PC-9 (cell line): ENCODE measurements around the gene WDR59. TPM values are rescaled to one million over a fixed set of nuclear protein-coding genes. Genes with fewer than 3 reads are reported as not detected.

Experiments
- BruUV-seq: library from RNA; stranded (reverse); fragments of 400-500 nt; replicated peaks from 2 replicates; lab custom pipeline; 2021; lab: Mats Ljungman, UMichigan
- CTCF ChIA-PET: fragments of 300-600 bp; sonication (Branson Sonifier 250); formaldehyde crosslinking; loops from one replicate; lab custom pipeline; 2022; ENCODE audit warnings: antibody characterized with exemption; lab: Charles Lee
- POLR2A ChIA-PET: fragments of 300-600 bp; sonication (Branson Sonifier 250); formaldehyde crosslinking; loops from one replicate; lab custom pipeline; 2022; ENCODE audit warnings: antibody characterized with exemption; ENCODE audit not compliant: unreplicated experiment; lab: Charles Lee
- DNase-seq, 2 experiments: peaks; one replicate each; pipeline versions ENCODE4 v3.0.0 to v3.0.0-alpha.2; 2015 to 2022; ENCODE audit warnings: mixed read lengths in 1 of 2
- H2AFZ ChIP-seq: fragments of 200-600 bp; sonication (generic); 2 replicates; pipeline ENCODE4 v1.8.1; 2017; ENCODE audit warnings: antibody characterized with exemption
- H3F3A ChIP-seq: fragments of 200-600 bp; sonication (generic); 2 replicates; pipeline ENCODE4 v1.8.1; 2017; ENCODE audit warnings: antibody characterized with exemption, mild to moderate bottlenecking, low read depth; ENCODE audit not compliant: insufficient read depth
- H3K27ac ChIP-seq: fragments of 200-600 bp; sonication (generic); 2 replicates; pipeline ENCODE4 v1.6.1; 2016; ENCODE audit warnings: mixed run types
- H3K27me3 ChIP-seq: fragments of 200-600 bp; sonication (generic); 2 replicates; pipeline ENCODE4 v1.6.1; 2016; ENCODE audit warnings: low read depth, mixed run types; ENCODE audit not compliant: insufficient read depth
- H3K36me3 ChIP-seq: fragments of 200-600 bp; sonication (generic); 2 replicates; pipeline ENCODE4 v1.6.1; 2016; ENCODE audit warnings: low read depth, mixed run types
- H3K4me1 ChIP-seq: fragments of 200-600 bp; sonication (generic); replicated peaks from 2 replicates; pipeline ENCODE4 v1.6.1; 2016; ENCODE audit warnings: mixed run types; ENCODE audit not compliant: insufficient read depth
- H3K4me2 ChIP-seq: fragments of 200-600 bp; sonication (generic); 2 replicates; pipeline ENCODE4 v1.6.1; 2017; ENCODE audit warnings: mixed run types
- H3K4me3 ChIP-seq: fragments of 200-600 bp; sonication (generic); 2 replicates; pipeline ENCODE4 v1.6.1; 2016; ENCODE audit warnings: mixed run types
- H3K79me2 ChIP-seq: fragments of 200-600 bp; sonication (generic); 2 replicates; pipeline ENCODE4 v1.6.1; 2017; ENCODE audit warnings: low read depth, mixed run types
- H3K9me2 ChIP-seq: fragments of 200-600 bp; sonication (generic); 2 replicates; pipeline ENCODE4 v1.8.1; 2017; ENCODE audit warnings: mild to moderate bottlenecking; ENCODE audit not compliant: insufficient read depth
- H3K9me3 ChIP-seq: fragments of 200-600 bp; sonication (generic); 2 replicates; pipeline ENCODE4 v1.8.1; 2016; ENCODE audit warnings: low read depth; ENCODE audit not compliant: insufficient read depth
- H4K20me1 ChIP-seq: fragments of 200-600 bp; sonication (generic); 2 replicates; pipeline ENCODE4 v1.8.1; 2017; ENCODE audit not compliant: insufficient read depth
- EZH2 ChIP-seq: fragments of 200-600 bp; sonication (generic); IDR thresholded peaks from 2 replicates; pipeline ENCODE4 v1.8.0; 2017; ENCODE audit warnings: antibody characterized with exemption, low read depth
- intact Hi-C: fragments of 100-400 bp; cut with micrococcal nuclease; formaldehyde crosslinking; loops from one replicate; pipeline ENCODE4 v1.10.0; 2022; ENCODE audit not compliant: unreplicated experiment
- total RNA-seq: library from RNA; stranded (reverse); gene quantifications from 2 replicates; pipeline ENCODE4 v1.2.3, GENCODE V29; 2021
- TF ChIP-seq, protein P1 (sequence below): fragments of 200-600 bp; sonication (generic); conservative IDR thresholded peaks from 2 replicates; pipeline ENCODE4 v1.6.1; 2017; ENCODE audit warnings: mixed run types, antibody characterized with exemption, mild to moderate bottlenecking, moderate library complexity

Gene WDR59
- total RNA-seq, 1 experiment from 2014 or later: 97.1 TPM

DNA sequence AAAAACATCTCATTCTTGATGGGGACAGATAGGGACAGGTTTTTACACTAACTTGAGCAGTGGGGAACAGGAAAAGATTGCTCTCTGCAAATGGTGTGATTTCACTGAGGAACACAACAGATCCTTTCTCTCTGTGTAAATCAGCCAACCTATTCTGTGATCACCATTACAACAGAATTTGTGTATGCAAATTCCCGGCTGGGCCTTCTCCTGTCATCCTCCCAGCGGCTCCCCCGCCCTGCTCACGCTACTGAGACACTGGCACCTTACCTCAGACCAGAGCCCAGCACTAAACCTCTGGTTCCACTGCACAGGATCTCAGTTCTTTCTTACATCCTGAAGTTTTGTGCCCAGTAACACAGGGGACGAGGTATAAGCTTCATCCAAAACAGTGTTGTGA, 113.3 kb downstream of the WDR59 start:
- intact Hi-C loops: no loop called here
- Histone ChIP-seq H3F3A (no peaks in the 10 kb centered on the region), H3K79me2 (no peaks in the 10 kb centered on the region), H3K4me2 (no peak overlapping the region), H4K20me1 (no peaks in the 10 kb centered on the region), H3K36me3 (peaks cover 5% of the 10 kb centered on the region; the same call in 1 of the 2 replicates), H3K27ac (no peak overlapping the region), H2AFZ (no peak overlapping the region), H3K27me3 (no peaks in the 10 kb centered on the region), H3K9me2 (no peaks in the 10 kb centered on the region), H3K4me3 (no peak overlapping the region), H3K9me3 (no peaks in the 10 kb centered on the region), H3K4me1 (no peaks in the 10 kb centered on the region)
- POLR2A ChIA-PET: no interaction called here
- DNase-seq: no peak
- no TSS peak for BruUV-seq
- TF ChIP-seq, protein P1, sequence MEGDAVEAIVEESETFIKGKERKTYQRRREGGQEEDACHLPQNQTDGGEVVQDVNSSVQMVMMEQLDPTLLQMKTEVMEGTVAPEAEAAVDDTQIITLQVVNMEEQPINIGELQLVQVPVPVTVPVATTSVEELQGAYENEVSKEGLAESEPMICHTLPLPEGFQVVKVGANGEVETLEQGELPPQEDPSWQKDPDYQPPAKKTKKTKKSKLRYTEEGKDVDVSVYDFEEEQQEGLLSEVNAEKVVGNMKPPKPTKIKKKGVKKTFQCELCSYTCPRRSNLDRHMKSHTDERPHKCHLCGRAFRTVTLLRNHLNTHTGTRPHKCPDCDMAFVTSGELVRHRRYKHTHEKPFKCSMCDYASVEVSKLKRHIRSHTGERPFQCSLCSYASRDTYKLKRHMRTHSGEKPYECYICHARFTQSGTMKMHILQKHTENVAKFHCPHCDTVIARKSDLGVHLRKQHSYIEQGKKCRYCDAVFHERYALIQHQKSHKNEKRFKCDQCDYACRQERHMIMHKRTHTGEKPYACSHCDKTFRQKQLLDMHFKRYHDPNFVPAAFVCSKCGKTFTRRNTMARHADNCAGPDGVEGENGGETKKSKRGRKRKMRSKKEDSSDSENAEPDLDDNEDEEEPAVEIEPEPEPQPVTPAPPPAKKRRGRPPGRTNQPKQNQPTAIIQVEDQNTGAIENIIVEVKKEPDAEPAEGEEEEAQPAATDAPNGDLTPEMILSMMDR: no peak
- CTCF ChIA-PET: no interaction called here

DNA sequence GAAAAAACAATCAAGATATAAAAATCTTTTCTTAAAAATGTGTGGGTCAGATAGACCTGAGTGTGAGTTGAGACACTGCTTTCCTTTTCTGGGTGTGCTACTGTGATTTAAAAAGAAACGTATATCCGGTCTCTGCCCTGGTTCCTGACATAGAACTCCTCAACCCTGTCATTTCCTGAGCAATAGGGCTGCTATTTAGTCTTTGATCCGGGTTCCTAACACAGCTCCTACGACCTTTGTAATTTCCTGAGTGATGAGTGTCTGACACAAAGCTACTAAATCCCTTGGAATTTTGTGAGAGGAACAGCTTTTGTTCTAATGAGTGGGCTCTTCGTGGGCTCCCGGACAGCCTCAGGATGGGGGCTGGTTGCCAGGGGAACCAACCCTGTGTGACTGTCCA, 116.4 kb downstream of the WDR59 start:
- no TSS peak for BruUV-seq
- ChIA-PET POLR2A (no interaction called here), CTCF (interaction anchor here (0.7 kb wide), 1 partner anchor 31 kb away, joined by 6 read pairs; no protein-coding TSS in a partner anchor)
- peaks cover 5% of the 10 kb centered on the region; the same call in 1 of the 2 replicates for H3K36me3 ChIP-seq
- no peak for DNase-seq
- H3K4me3 ChIP-seq: no peak overlapping the region
- no peaks in the 10 kb centered on the region for H3K9me3 ChIP-seq
- TF ChIP-seq EZH2: no peak
- TF ChIP-seq, protein P1: no peak
- no peaks in the 10 kb centered on the region for H3K9me2 ChIP-seq
- intact Hi-C loops: no loop called here
- H3F3A ChIP-seq: no peaks in the 10 kb centered on the region
- H3K27me3 ChIP-seq: no peaks in the 10 kb centered on the region
- no peaks in the 10 kb centered on the region for H3K79me2 ChIP-seq
- no peaks in the 10 kb centered on the region for H3K4me1 ChIP-seq
- H3K27ac ChIP-seq: no peak overlapping the region
- H2AFZ ChIP-seq: no peak overlapping the region
- H3K4me2 ChIP-seq: no peak overlapping the region
- no peaks in the 10 kb centered on the region for H4K20me1 ChIP-seq

DNA sequence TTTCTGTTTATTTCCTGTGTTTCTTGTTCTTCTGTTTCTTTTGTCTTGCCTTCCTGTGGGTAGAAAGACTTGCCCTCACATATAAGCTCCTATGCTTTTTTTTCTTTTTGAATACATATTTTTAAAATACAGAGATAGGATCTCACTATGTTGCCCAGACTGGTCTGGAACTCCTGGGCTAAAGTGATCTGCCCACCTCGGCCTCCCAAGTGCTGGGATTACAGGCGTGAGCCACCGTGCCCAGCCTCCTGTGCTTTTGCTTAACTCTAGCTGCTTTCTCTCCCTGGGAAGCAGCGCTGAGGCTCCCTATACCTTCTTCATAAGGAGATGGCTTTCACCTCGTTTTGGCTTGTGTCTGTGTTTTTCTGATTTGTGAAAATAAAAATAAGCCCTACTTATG, 116.9 kb downstream of the WDR59 start:
- intact Hi-C loops: no loop called here
- no peak overlapping the region for H3K4me2 ChIP-seq
- H4K20me1 ChIP-seq: no peaks in the 10 kb centered on the region
- H3K27me3 ChIP-seq: no peaks in the 10 kb centered on the region
- no peaks in the 10 kb centered on the region for H3K4me1 ChIP-seq
- TF ChIP-seq EZH2: no peak
- TF ChIP-seq, protein P1: no peak
- no peaks in the 10 kb centered on the region for H3F3A ChIP-seq
- H3K4me3 ChIP-seq: no peak overlapping the region
- DNase-seq: no peak
- POLR2A ChIA-PET: no interaction called here
- CTCF ChIA-PET: no interaction called here
- no peaks in the 10 kb centered on the region for H3K9me2 ChIP-seq
- no peaks in the 10 kb centered on the region for H3K79me2 ChIP-seq
- H3K36me3 ChIP-seq: peaks cover 5% of the 10 kb centered on the region; the same call in 1 of the 2 replicates
- H2AFZ ChIP-seq: no peak overlapping the region
- no peaks in the 10 kb centered on the region for H3K9me3 ChIP-seq
- no peak overlapping the region for H3K27ac ChIP-seq
- BruUV-seq: no TSS peak
